Mucosa of descending colon (tissue), 3 donors: ENCODE measurements around the gene COPZ2. TPM values are rescaled to one million over a fixed set of nuclear protein-coding genes. Genes with fewer than 3 reads are reported as not detected.

ENCODE experiments used
- ATAC-seq: fragments of 200-7000 bp; cut with Tn5 transposase; one replicate; pipeline ENCODE4 v1.9.1; 2020; ENCODE audit warnings: mild to moderate bottlenecking, moderate library complexity
- DNase-seq, 3 donors: peaks; one replicate each; pipeline ENCODE4 v3.0.0-alpha.2; 2020
- H3K36me3 ChIP-seq: fragments of 200-600 bp; one replicate; pipeline ENCODE4 v1.8.0; 2021; ENCODE audit warnings: low read depth, mild to moderate bottlenecking
- H3K4me1 ChIP-seq: fragments of 200-600 bp; one replicate; pipeline ENCODE4 v1.8.0; 2021; ENCODE audit warnings: low read depth, mild to moderate bottlenecking
- H3K4me3 ChIP-seq: fragments of 200-600 bp; one replicate; pipeline ENCODE4 v1.8.0; 2021; ENCODE audit warnings: mild to moderate bottlenecking
- H3K9me3 ChIP-seq: fragments of 200-600 bp; one replicate; pipeline ENCODE4 v1.8.0; 2021; ENCODE audit warnings: mild to moderate bottlenecking
- intact Hi-C, 2 donors: fragments of 100-400 bp; cut with DNase I in 1 of 2; cut with micrococcal nuclease in 1 of 2; formaldehyde crosslinking; loops; one replicate each; pipeline versions ENCODE4 v1.11.0 to v1.11.1; 2022; cut with DNase I, micrococcal nuclease
- total RNA-seq, 3 donors: library from RNA; stranded (reverse); fragmentation: NEBNext Ultra II Directional in 2 of 3; extraction: Animal tissue kit (Norgen Biotek cat#: 25700) in 2 of 3; gene quantifications; one replicate each; pipeline versions ENCODE4 v1.2.1 to v1.2.4, GENCODE V29; 2021 to 2023
- TF ChIP-seq, protein P1 (sequence below): fragments of 200-600 bp; IDR thresholded peaks from one replicate; pipeline ENCODE4 v1.8.0; 2022; ENCODE audit warnings: antibody characterized with exemption, mild to moderate bottlenecking
- donor health status: DM: no; HTN: no; CAD: no; lungs with moderate emphysema.
- donor health status: DM: no; HTN: no; CAD: no.
- donor health status: DM: no; HTN: yes; CAD: no.

Gene COPZ2
- total RNA-seq, 3 donors from 2014 or later, result 3.9 to 43.3 (median 14.3) TPM

GRCh38 chr17:48051283-48051682, 13.7 kb upstream of the COPZ2 start:
- peak in 2 of 3 donors; percentile 44 to 59 for DNase-seq

DNA sequence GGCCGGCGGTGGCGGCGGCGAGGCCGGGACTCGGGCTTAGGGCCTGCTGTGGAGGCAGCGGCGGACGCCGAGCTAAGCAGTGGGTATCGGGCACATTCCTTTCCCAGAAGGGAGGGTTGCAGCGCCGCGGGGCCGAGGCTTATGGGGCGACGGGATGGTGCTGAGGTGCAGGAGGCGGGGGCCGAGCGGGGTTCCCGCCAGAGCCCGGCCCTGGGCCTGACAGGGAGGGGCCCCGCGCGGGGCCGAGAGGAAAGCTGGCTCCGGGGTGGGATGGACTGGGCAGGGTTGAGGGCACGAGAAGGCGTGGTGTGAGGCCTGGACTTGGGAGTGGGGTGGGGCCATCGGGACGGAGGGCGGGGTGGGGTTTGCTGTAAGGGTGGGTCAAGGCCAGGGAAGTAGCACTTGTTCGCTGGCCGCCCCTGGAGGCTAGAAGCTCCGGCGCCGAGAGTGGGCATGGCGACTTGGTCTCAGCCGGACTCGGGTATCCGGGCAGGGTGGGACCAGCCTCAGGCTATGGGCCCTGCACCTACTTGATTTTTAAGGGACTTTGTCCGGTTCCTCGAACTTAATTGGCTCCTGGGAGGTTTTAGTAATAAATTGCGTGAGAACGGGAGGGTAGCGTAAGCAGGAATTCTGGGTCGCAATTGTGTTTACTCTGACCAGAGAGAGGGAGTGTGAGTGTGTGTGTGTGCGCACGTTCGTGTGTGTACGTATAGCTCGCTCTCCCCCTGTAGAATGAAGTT, 11.0 kb upstream of the COPZ2 start:
- Histone ChIP-seq H3K9me3 (no peaks in the 10 kb centered on the region), H3K4me3 (peak overlapping the region; percentile 51), H3K4me1 (peaks cover 58% of the 10 kb centered on the region), H3K36me3 (no peaks in the 10 kb centered on the region)
- DNase-seq, result peak; percentile 90 to 95 (median 93)
- intact Hi-C loops, result no loop called here
- peak; percentile 81 for ATAC-seq
- TF ChIP-seq, protein P1, sequence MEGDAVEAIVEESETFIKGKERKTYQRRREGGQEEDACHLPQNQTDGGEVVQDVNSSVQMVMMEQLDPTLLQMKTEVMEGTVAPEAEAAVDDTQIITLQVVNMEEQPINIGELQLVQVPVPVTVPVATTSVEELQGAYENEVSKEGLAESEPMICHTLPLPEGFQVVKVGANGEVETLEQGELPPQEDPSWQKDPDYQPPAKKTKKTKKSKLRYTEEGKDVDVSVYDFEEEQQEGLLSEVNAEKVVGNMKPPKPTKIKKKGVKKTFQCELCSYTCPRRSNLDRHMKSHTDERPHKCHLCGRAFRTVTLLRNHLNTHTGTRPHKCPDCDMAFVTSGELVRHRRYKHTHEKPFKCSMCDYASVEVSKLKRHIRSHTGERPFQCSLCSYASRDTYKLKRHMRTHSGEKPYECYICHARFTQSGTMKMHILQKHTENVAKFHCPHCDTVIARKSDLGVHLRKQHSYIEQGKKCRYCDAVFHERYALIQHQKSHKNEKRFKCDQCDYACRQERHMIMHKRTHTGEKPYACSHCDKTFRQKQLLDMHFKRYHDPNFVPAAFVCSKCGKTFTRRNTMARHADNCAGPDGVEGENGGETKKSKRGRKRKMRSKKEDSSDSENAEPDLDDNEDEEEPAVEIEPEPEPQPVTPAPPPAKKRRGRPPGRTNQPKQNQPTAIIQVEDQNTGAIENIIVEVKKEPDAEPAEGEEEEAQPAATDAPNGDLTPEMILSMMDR, result no peak

More at GRCh38 chr17:48051283-48051682, 13.7 kb upstream of the COPZ2 start:
- Histone ChIP-seq H3K4me1 (peaks cover 66% of the 10 kb centered on the region), H3K36me3 (peaks cover under 1% of the 10 kb centered on the region), H3K4me3 (no peak overlapping the region), H3K9me3 (no peaks in the 10 kb centered on the region)
- TF ChIP-seq, protein P1, result no peak
- ATAC-seq, result no peak
- intact Hi-C loops, result no loop called here

GRCh38 chr17:48047741-48048383, 10.3 kb upstream of the COPZ2 start, which contains the start of gene NFE2L1:
Gene NFE2L1 (plus strand): TSS chr17:48048359. CDS start chr17:48051119, 2,760 bp downstream.
- H3K36me3 ChIP-seq, result no peaks in the 10 kb centered on the region
- DNase-seq (peak; percentile 97 to 100 (median 99)), ATAC-seq (peak; percentile 89)
- peak within 1 kb of the TSS; percentile 51 for H3K4me3 ChIP-seq
- H3K9me3 ChIP-seq, result no peaks in the 10 kb centered on the region
- intact Hi-C loops, result no loop called here
- TF ChIP-seq, protein P1, result no peak
- H3K4me1 ChIP-seq, result peaks cover 51% of the 10 kb centered on the region

- Histone ChIP-seq H3K9me3 (no peaks in the 10 kb centered on the region), H3K36me3 (no peaks in the 10 kb centered on the region), H3K4me3 (peak overlapping the region; percentile 51), H3K4me1 (peaks cover 44% of the 10 kb centered on the region)
- TF ChIP-seq, protein P1, result no peak
- ATAC-seq, result no peak
- DNase-seq, result no peak
- intact Hi-C loops, result no loop called here
These were observed 9.6 kb upstream of the COPZ2 start for GRCh38 chr17:48047113-48047740.

DNA sequence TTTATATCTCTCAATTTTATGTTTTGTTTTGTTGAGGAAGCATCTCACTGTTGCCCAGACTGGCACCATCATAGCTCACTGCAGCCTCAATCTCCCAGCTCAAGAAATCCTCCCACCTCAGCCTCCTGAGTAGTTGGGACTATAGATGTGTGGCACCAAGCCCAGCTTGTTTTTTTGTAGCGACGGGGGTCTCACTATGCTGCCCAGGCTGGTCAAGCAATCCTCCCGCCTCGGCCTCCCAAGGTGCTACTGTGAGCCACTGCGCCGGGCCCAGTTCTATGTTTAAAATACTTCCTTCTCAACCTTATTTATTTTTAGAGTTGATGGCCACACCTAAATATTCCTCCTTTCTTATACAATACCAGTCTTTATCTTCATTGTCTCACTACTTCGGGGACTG, 8.7 kb upstream of the COPZ2 start:
- Histone ChIP-seq H3K4me3 (no peak overlapping the region), H3K9me3 (no peaks in the 10 kb centered on the region), H3K4me1 (peaks cover 35% of the 10 kb centered on the region), H3K36me3 (no peaks in the 10 kb centered on the region)
- DNase-seq (peak in 1 of 3 donors; percentile 28), ATAC-seq (no peak)
- intact Hi-C loops, result no loop called here
- TF ChIP-seq, protein P1, result no peak
